ENCODE data around the gene IQGAP1. TPM values are rescaled to one million over a fixed set of nuclear protein-coding genes. Genes with fewer than 3 reads are reported as not detected.

Gene IQGAP1
- total and polyA plus RNA-seq, 2 of the 13 experiments (the other 11 are each of a cell fraction or from before 2014, with no cell fraction given): 29.5 to 37.9 TPM

DNA sequence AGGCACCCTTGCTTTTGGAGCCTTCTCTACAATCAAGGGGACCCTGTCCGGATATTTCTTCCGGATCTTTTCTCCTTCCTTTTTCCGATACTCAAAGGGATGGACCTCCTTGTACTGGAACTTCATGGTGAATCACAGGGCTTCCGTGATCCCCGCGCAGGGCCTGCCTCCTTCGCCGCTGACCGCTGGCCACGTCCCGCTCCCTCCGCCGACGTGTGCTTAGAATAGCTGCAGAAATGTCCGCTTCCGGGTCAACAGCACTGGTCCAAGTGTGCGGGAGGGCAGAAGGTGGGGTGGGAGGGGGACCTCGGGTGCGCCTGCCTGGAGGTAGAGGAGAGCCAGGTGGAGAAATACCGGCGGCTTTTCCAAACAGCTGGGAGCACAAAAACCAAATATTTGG lies 39.0 kb upstream of the IQGAP1 start:
- Histone ChIP-seq H3K4me1 (ENCODE audit: insufficient read depth, low read length) (0 out of 2 replicates have a peak, but pooled peaks cover 6% of the 10 kb centered on the region), H3K4me3 (replicated peaks in 1 of 3; ENCODE audit: insufficient read depth in 1 of 3, low read depth in 2 of 3, low read length in 3 of 3) (no peak overlapping the region), H4K20me1 (ENCODE audit: insufficient read depth, low read length) (no peaks in the 10 kb centered on the region), H2AFZ (ENCODE audit: low read length) (no peak overlapping the region), H3K27ac (ENCODE audit: extremely low read length, insufficient read depth, low read length) (no peak overlapping the region), H3K79me2 (ENCODE audit: insufficient read depth, low read length) (no peaks in the 10 kb centered on the region), H3K27me3 (ENCODE audit: control insufficient read depth in 1 of 2, insufficient read depth in 2 of 2, low read length in 2 of 2) (peaks cover 1 to 14% of the 10 kb centered on the region in 2 experiments; a peak in 2 of 5 replicates), H3K36me3 (replicated peaks in 1 of 2; ENCODE audit: control insufficient read depth in 1 of 2, insufficient read depth in 2 of 2, low read length in 2 of 2) (no peaks in the 10 kb centered on the region), H3K9me3 (ENCODE audit: low read length) (no peaks in the 10 kb centered on the region), H3K4me2 (ENCODE audit: low read depth, low read length) (no peak overlapping the region), H3K9ac (ENCODE audit: insufficient read depth, low read depth, low read length) (no peak overlapping the region)
- ATAC-seq (no peak), FAIRE-seq (no peak), DNase-seq (ENCODE audit: low spot score) (no peak)
- intact Hi-C loops (cut with micrococcal nuclease; ENCODE audit: unreplicated experiment): no loop called here
- in situ Hi-C loops (cut with HindIII; ENCODE audit: extremely low pct_ligation_motif_present, low pct_unique_long_range_greater_than_20kb): no loop called here
- ChIA-PET CTCF (ENCODE audit: low intra/inter-chr PET ratio, low total read pairs) (no interaction called here), POLR2A (no interaction called here)
- 69% methylated on average over 21 of the region's 21 CpGs for WGBS (ENCODE audit: low lambda C conversion rate)
- no TSS peak for BruUV-seq (replicated peaks)
- TF ChIP-seq, protein P1, sequence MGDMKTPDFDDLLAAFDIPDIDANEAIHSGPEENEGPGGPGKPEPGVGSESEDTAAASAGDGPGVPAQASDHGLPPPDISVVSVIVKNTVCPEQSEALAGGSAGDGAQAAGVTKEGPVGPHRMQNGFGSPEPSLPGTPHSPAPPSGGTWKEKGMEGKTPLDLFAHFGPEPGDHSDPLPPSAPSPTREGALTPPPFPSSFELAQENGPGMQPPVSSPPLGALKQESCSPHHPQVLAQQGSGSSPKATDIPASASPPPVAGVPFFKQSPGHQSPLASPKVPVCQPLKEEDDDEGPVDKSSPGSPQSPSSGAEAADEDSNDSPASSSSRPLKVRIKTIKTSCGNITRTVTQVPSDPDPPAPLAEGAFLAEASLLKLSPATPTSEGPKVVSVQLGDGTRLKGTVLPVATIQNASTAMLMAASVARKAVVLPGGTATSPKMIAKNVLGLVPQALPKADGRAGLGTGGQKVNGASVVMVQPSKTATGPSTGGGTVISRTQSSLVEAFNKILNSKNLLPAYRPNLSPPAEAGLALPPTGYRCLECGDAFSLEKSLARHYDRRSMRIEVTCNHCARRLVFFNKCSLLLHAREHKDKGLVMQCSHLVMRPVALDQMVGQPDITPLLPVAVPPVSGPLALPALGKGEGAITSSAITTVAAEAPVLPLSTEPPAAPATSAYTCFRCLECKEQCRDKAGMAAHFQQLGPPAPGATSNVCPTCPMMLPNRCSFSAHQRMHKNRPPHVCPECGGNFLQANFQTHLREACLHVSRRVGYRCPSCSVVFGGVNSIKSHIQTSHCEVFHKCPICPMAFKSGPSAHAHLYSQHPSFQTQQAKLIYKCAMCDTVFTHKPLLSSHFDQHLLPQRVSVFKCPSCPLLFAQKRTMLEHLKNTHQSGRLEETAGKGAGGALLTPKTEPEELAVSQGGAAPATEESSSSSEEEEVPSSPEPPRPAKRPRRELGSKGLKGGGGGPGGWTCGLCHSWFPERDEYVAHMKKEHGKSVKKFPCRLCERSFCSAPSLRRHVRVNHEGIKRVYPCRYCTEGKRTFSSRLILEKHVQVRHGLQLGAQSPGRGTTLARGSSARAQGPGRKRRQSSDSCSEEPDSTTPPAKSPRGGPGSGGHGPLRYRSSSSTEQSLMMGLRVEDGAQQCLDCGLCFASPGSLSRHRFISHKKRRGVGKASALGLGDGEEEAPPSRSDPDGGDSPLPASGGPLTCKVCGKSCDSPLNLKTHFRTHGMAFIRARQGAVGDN (CRISPR knock-in tag; IDR thresholded peaks at IDR 0.05): peak; percentile 16; the same call in 1 of the 2 replicates
- no peak for TF ChIP-seq PCBP2 (optimal IDR thresholded peaks at IDR 0.05; ENCODE audit: low read depth, low read length, poor library complexity, severe bottlenecking)
- no peak for TF ChIP-seq HNF4A (CRISPR knock-in tag; IDR thresholded peaks at IDR 0.05)
- no peak for TF ChIP-seq TRIM24 (CRISPR knock-in tag; IDR thresholded peaks at IDR 0.05)
- TF ChIP-seq ELF3 (CRISPR knock-in tag; IDR thresholded peaks at IDR 0.05): no peak
- TF ChIP-seq GABPB1 (CRISPR knock-in tag; IDR thresholded peaks at IDR 0.05): peak; percentile 37; the same call in 1 of the 2 replicates
- no peak for TF ChIP-seq GTF2F1 (IDR thresholded peaks at IDR 0.05; ENCODE audit: low read length)
- no peak for TF ChIP-seq ZBTB10 (CRISPR knock-in tag; IDR thresholded peaks at IDR 0.05; ENCODE audit: borderline replicate concordance)
- TF ChIP-seq ZNF558 (CRISPR knock-in tag; IDR thresholded peaks at IDR 0.05; ENCODE audit: borderline replicate concordance): no peak

All from HepG2 (cell line).